H1 (cell line): ENCODE data around the gene ARHGAP26. TPM values are rescaled to one million over a fixed set of nuclear protein-coding genes. Genes with fewer than 3 reads are reported as not detected.

Experiments used
- CTCF ChIA-PET: fragments of 300-600 bp; sonication (Branson Sonifier 250); formaldehyde crosslinking; loops from one replicate; lab custom pipeline; 2021; ENCODE audit not compliant: partially characterized antibody; lab: Charles Lee
- POLR2A ChIA-PET: fragments of 300-600 bp; sonication (Branson Sonifier 250); formaldehyde crosslinking; loops from one replicate; lab custom pipeline; 2021; ENCODE audit warnings: inconsistent platforms; ENCODE audit not compliant: partially characterized antibody; lab: Charles Lee
- DNase-seq, 2 experiments: peaks; one replicate each; pipeline versions ENCODE4 v3.0.0 to v3.0.0-alpha.2; 2010 to 2022; ENCODE audit warnings: low spot score in 2 of 2, low read depth in 1 of 2, mixed read lengths in 1 of 2
- FAIRE-seq: peaks from 2 replicates; lab custom pipeline; 2011; peaks lifted over from hg19 to GRCh38; lab: Jason Lieb, UNC
- H2AFZ ChIP-seq: 2 replicates; pipeline ENCODE4 v1.8.1; 2012; ENCODE audit warnings: low read length, inconsistent platforms
- H2AK5ac ChIP-seq: 2 replicates; pipeline ENCODE4 v1.6.1; 2013; ENCODE audit warnings: low read depth, low read length
- H2BK120ac ChIP-seq: replicated peaks from 2 replicates; pipeline ENCODE3; 2013; ENCODE audit warnings: low read depth, low read length, inconsistent platforms
- H2BK12ac ChIP-seq: 2 replicates; pipeline ENCODE4 v1.6.1; 2013; ENCODE audit warnings: low read depth, low read length
- H2BK15ac ChIP-seq: 2 replicates; pipeline ENCODE4 v1.6.1; 2013; ENCODE audit warnings: low read length
- H2BK20ac ChIP-seq: 2 replicates; pipeline ENCODE4 v1.6.1; 2013; ENCODE audit warnings: low read length
- H2BK5ac ChIP-seq: 2 replicates; pipeline ENCODE4 v1.6.1; 2013; ENCODE audit warnings: low read depth, low read length
- H3K14ac ChIP-seq: 2 replicates; pipeline ENCODE4 v1.6.1; 2013; ENCODE audit warnings: inconsistent platforms; ENCODE audit not compliant: insufficient read length
- H3K18ac ChIP-seq: 2 replicates; pipeline ENCODE4 v1.6.1; 2013; ENCODE audit warnings: low read length; ENCODE audit errors: extremely low read depth
- H3K23ac ChIP-seq: 2 replicates; pipeline ENCODE4 v1.6.1; 2013; ENCODE audit warnings: inconsistent platforms; ENCODE audit not compliant: insufficient read length
- H3K23me2 ChIP-seq: 2 replicates; pipeline ENCODE4 v1.6.1; 2013; ENCODE audit warnings: low read depth, low read length
- H3K27ac ChIP-seq: 2 replicates; pipeline ENCODE4 v1.6.1; 2011; ENCODE audit warnings: low read depth, low read length, inconsistent platforms
- H3K27me3 ChIP-seq, 4 experiments: replicated peaks in 1 of 4; 1 replicate in 1 of 4; 2 replicates in 3 of 4; pipeline versions ENCODE4 v1.6.1 to v1.8.1; 2011 to 2013; ENCODE audit warnings: low read length in 3 of 4, mild to moderate bottlenecking in 3 of 4, inconsistent platforms in 2 of 4, mixed read lengths in 2 of 4, moderate library complexity in 1 of 4; ENCODE audit not compliant: control insufficient read depth in 3 of 4, insufficient read depth in 3 of 4; ENCODE audit errors: extremely low read depth in 1 of 4
- H3K36me3 ChIP-seq, 4 experiments: 2 replicates each; pipeline versions ENCODE4 v1.6.1 to v1.8.1; 2011 to 2013; ENCODE audit warnings: mild to moderate bottlenecking in 4 of 4, low read length in 3 of 4, moderate library complexity in 2 of 4, control low read depth in 1 of 4, inconsistent platforms in 1 of 4; ENCODE audit not compliant: insufficient read depth in 4 of 4, control insufficient read depth in 2 of 4
- H3K4ac ChIP-seq: replicated peaks from 2 replicates; pipeline ENCODE3; 2013; ENCODE audit warnings: low read length, low read depth, mixed read lengths, inconsistent platforms; ENCODE audit not compliant: insufficient read length
- H3K4me1 ChIP-seq, 4 experiments: replicated peaks in 1 of 4; 1 replicate in 1 of 4; 2 replicates in 3 of 4; pipeline versions ENCODE4 v1.6.1 to v1.8.1; 2011 to 2013; ENCODE audit warnings: low read length in 3 of 4, inconsistent platforms in 2 of 4, mixed read lengths in 1 of 4; ENCODE audit not compliant: insufficient read depth in 4 of 4, control insufficient read depth in 3 of 4
- H3K4me2 ChIP-seq, 2 experiments: 2 replicates each; pipeline versions ENCODE4 v1.6.1 to v1.8.1; 2011 to 2013; ENCODE audit warnings: low read depth in 2 of 2, low read length in 2 of 2, control low read depth in 1 of 2, inconsistent platforms in 1 of 2, mild to moderate bottlenecking in 1 of 2; ENCODE audit not compliant: insufficient read depth in 1 of 2
- H3K4me3 ChIP-seq, 4 experiments: fragments of 200-600, 300-600 bp in 1 of 4; sonication (generic), shearing (Covaris generic), sonication (Bioruptor Twin) in 1 of 4; 2 replicates each; pipeline versions ENCODE4 v1.5.1 to v1.8.1; 2011 to 2016; ENCODE audit warnings: low read length in 4 of 4, low read depth in 3 of 4, control low read depth in 2 of 4, inconsistent platforms in 2 of 4, mild to moderate bottlenecking in 2 of 4, mixed read lengths in 1 of 4, moderate library complexity in 1 of 4; ENCODE audit not compliant: insufficient read depth in 2 of 4; ENCODE audit errors: extremely low read depth in 1 of 4
- H3K56ac ChIP-seq: replicated peaks from 2 replicates; pipeline ENCODE3; 2013; ENCODE audit warnings: low read depth, mild to moderate bottlenecking, mixed read lengths, low read length, inconsistent platforms; ENCODE audit not compliant: insufficient read length
- H3K79me1 ChIP-seq: 2 replicates; pipeline ENCODE4 v1.6.1; 2013; ENCODE audit warnings: low read depth, low read length, control low read depth
- H3K79me2 ChIP-seq, 2 experiments: 2 replicates each; pipeline versions ENCODE4 v1.6.1 to v1.8.1; 2012 to 2013; ENCODE audit warnings: low read length in 2 of 2, mild to moderate bottlenecking in 2 of 2, inconsistent platforms in 1 of 2; ENCODE audit not compliant: insufficient read depth in 2 of 2, control insufficient read depth in 1 of 2
- H3K9ac ChIP-seq, 4 experiments: replicated peaks in 1 of 4; 1 replicate in 1 of 4; 2 replicates in 3 of 4; pipeline versions ENCODE4 v1.6.1 to v1.8.1; 2011 to 2013; ENCODE audit warnings: low read depth in 3 of 4, low read length in 3 of 4, control low read depth in 2 of 4, mild to moderate bottlenecking in 2 of 4, moderate library complexity in 2 of 4, inconsistent platforms in 1 of 4; ENCODE audit errors: extremely low read depth in 1 of 4
- H3K9me3 ChIP-seq, 2 experiments: 2 replicates each; pipeline versions ENCODE4 v1.6.1 to v1.8.1; 2012 to 2013; ENCODE audit warnings: mild to moderate bottlenecking in 2 of 2, moderate library complexity in 2 of 2, control low read depth in 1 of 2, inconsistent platforms in 1 of 2, low read depth in 1 of 2, low read length in 1 of 2, mixed read lengths in 1 of 2; ENCODE audit not compliant: insufficient read depth in 2 of 2
- H4K20me1 ChIP-seq, 2 experiments: replicated peaks in 1 of 2; 2 replicates each; pipeline versions ENCODE3 to v1.8.1; 2011 to 2013; ENCODE audit warnings: inconsistent platforms in 2 of 2, low read length in 2 of 2, mild to moderate bottlenecking in 1 of 2; ENCODE audit not compliant: insufficient read depth in 2 of 2, control insufficient read depth in 1 of 2
- H4K5ac ChIP-seq: 2 replicates; pipeline ENCODE4 v1.6.1; 2013; ENCODE audit warnings: low read length, low read depth, mixed read lengths, inconsistent platforms; ENCODE audit not compliant: insufficient read length
- H4K8ac ChIP-seq: 2 replicates; pipeline ENCODE4 v1.8.0; 2013; ENCODE audit warnings: mild to moderate bottlenecking, moderate library complexity, low read length, inconsistent platforms; ENCODE audit not compliant: insufficient read depth; ENCODE audit errors: extremely low read depth
- H4K91ac ChIP-seq: replicated peaks from 2 replicates; pipeline ENCODE3; 2013; ENCODE audit warnings: low read length, mixed read lengths, inconsistent platforms; ENCODE audit not compliant: insufficient read length
- CEBPB ChIP-seq: IDR thresholded peaks from 2 replicates; pipeline ENCODE4 v1.6.1; 2012; ENCODE audit warnings: low read depth, low read length
- CHD1 ChIP-seq: IDR thresholded peaks from 2 replicates; pipeline ENCODE4 v1.6.1; 2012; ENCODE audit warnings: low read depth, low read length, improper control_type of control experiment
- CTBP2 ChIP-seq: IDR thresholded peaks from 2 replicates; pipeline ENCODE4 v1.7.0; 2011; ENCODE audit warnings: borderline replicate concordance, mild to moderate bottlenecking, moderate library complexity, mixed read lengths, low read length; ENCODE audit not compliant: insufficient read depth, insufficient read length
- CTCF ChIP-seq, 3 experiments: IDR thresholded peaks; 1 replicate in 2 of 3; 2 replicates in 1 of 3; pipeline versions ENCODE4 v1.5.1 to v1.6.1; 2011; ENCODE audit warnings: low read length in 3 of 3, mild to moderate bottlenecking in 3 of 3, inconsistent platforms in 2 of 3, low read depth in 1 of 3, moderate library complexity in 1 of 3; ENCODE audit not compliant: insufficient read depth in 1 of 3; ENCODE audit errors: control extremely low read depth in 1 of 3
- GTF2F1 ChIP-seq: IDR thresholded peaks from 2 replicates; pipeline ENCODE4 v1.6.1; 2012; ENCODE audit warnings: low read depth, low read length, improper control_type of control experiment, borderline replicate concordance
- RNF2 ChIP-seq: fragments of 200-900, 300-1000 bp; sonication (generic); IDR thresholded peaks from 2 replicates; pipeline ENCODE4 v1.7.1; 2016; ENCODE audit warnings: borderline replicate concordance, low read depth, mild to moderate bottlenecking, antibody characterized with exemption, low read length; ENCODE audit not compliant: poor library complexity, severe bottlenecking; ENCODE audit errors: missing control alignments
- SAP30 ChIP-seq: fragments of 300-600 bp; sonication (generic); IDR thresholded peaks from 2 replicates; pipeline ENCODE4 v1.7.1; 2012; ENCODE audit warnings: low read length, moderate library complexity, mild to moderate bottlenecking, inconsistent platforms; ENCODE audit not compliant: insufficient read depth, insufficient replicate concordance
- TBP ChIP-seq: IDR thresholded peaks from 2 replicates; pipeline ENCODE4 v1.6.1; 2011; ENCODE audit warnings: low read depth, low read length, improper control_type of control experiment
- TEAD4 ChIP-seq: IDR thresholded peaks from 2 replicates; pipeline ENCODE4 v1.6.1; 2012; ENCODE audit warnings: low read depth, low read length, inconsistent platforms, mixed read lengths
- YY1 ChIP-seq: IDR thresholded peaks from 2 replicates; pipeline ENCODE4 v1.6.1; 2011; ENCODE audit warnings: low read depth, mild to moderate bottlenecking, low read length
- ZNF274 ChIP-seq: IDR thresholded peaks from 2 replicates; pipeline ENCODE4 v1.7.0; 2012; ENCODE audit warnings: low read length, borderline replicate concordance; ENCODE audit errors: extremely low read depth
- WGBS, 2 experiments: shearing (Covaris generic) in 1 of 2; methylation state at CpG; one replicate each; pipeline versions ENCODE4 v1.1.6 to v1.1.7; 2013 to 2015; ENCODE audit warnings: low lambda C conversion rate in 2 of 2, mixed read lengths in 2 of 2, inconsistent platforms in 1 of 2, low coverage in 1 of 2, missing lambda C conversion rate in 1 of 2; ENCODE audit not compliant: insufficient replicate concordance in 2 of 2, insufficient coverage in 1 of 2, insufficient read length in 1 of 2; ENCODE audit errors: extremely low coverage in 1 of 2, missing lambda C conversion rate in 1 of 2; 5-methylcytosine and 5-hydroxymethylcytosine counted together
- polyA plus RNA-seq, 7 experiments: library from polyadenylated mRNA; depleted of rRNA in 3 of 7; stranded (reverse) in 5 of 7; unstranded in 2 of 7; fragments of >200 nt in 5 of 7; fragments of 200-250 nt in 2 of 7; gene quantifications; 1 replicate in 5 of 7; 2 replicates in 1 of 7; 4 replicates in 1 of 7; pipeline versions ENCODE4 v1.2.1 to v1.2.3, GENCODE V29; 2011 to 2013; ENCODE audit warnings: missing spikeins in 2 of 7, mixed read lengths in 2 of 7
- total RNA-seq: library from RNA; stranded (reverse); fragmentation: NEBNext Ultra II Directional; extraction: Animal tissue kit (Norgen Biotek cat#: 25700); gene quantifications from 2 replicates; pipeline ENCODE4 v1.2.1, GENCODE V29; 2021

The ARHGAP26 gene
- total and polyA plus RNA-seq, 2 of the 8 experiments (the other 6 are each of a cell fraction or from before 2014, with no cell fraction given): 7.1 to 24.8 TPM

DNA sequence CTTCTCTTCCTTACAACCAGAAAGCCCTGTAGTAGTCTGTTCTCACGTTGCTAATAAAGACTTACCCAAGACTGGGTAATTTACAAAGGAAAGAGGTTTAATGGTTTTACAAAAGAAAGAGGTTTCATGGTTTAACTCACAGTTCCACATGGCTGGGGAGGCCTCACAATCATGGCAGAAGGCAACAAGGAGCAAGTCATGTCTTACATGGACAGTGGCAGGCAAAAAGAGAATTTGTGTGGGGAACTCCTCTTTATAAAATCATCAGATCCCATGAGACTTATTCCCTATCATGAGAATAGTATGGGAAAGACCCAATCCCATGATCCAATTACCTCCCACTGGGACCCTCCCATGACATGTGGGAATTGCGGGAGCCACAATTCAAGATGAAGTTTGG lies 468.4 kb downstream of the ARHGAP26 start:
- H3K9ac ChIP-seq: no peak overlapping the region
- H4K20me1 ChIP-seq: no peaks in the 10 kb centered on the region
- H3K79me1 ChIP-seq: no peaks in the 10 kb centered on the region
- no peak overlapping the region for H4K8ac ChIP-seq
- ChIA-PET POLR2A (no interaction called here), CTCF (interaction anchor here (1.7 kb wide), 1 partner anchor 586 kb away, joined by 4 read pairs; no protein-coding TSS in a partner anchor)
- WGBS, 2 experiments: 89% methylated on average over 2 of the region's 2 CpGs; no CpG with 5 or more reads in 1 of the 2 experiments
- no peaks in the 10 kb centered on the region for H3K23me2 ChIP-seq
- no peaks in the 10 kb centered on the region for H3K27me3 ChIP-seq
- H3K4me1 ChIP-seq: peaks cover 0 to 5% (median 0%) of the 10 kb centered on the region in 4 experiments; a peak in 1 of 7 replicates
- H3K9me3 ChIP-seq: no peaks in the 10 kb centered on the region
- no peak overlapping the region for H3K23ac ChIP-seq
- H2BK20ac ChIP-seq: no peak overlapping the region
- H3K4ac ChIP-seq: no peak overlapping the region
- H4K5ac ChIP-seq: no peak overlapping the region
- no peak overlapping the region for H2BK5ac ChIP-seq
- no peak overlapping the region for H2BK12ac ChIP-seq
- H2AFZ ChIP-seq: no peak overlapping the region
- H4K91ac ChIP-seq: no peak overlapping the region
- FAIRE-seq: no peak
- TF ChIP-seq CTBP2 (no peak), SAP30 (no peak), YY1 (no peak), RNF2 (no peak), CHD1 (no peak), ZNF274 (no peak), CTCF (IDR thresholded peaks at IDR 0.05; ENCODE audit: control extremely low read depth in 1 of 3, insufficient read depth in 1 of 3, low read depth in 1 of 3, low read length in 3 of 3) (no peak), GTF2F1 (no peak), TBP (no peak), TEAD4 (no peak), CEBPB (no peak)
- no peak overlapping the region for H3K27ac ChIP-seq
- no peak overlapping the region for H2BK15ac ChIP-seq
- no peak for DNase-seq
- no peak overlapping the region for H3K56ac ChIP-seq
- H3K36me3 ChIP-seq: no peaks in the 10 kb centered on the region
- H3K4me2 ChIP-seq: no peak overlapping the region
- no peaks in the 10 kb centered on the region for H3K79me2 ChIP-seq
- H3K18ac ChIP-seq: no peak overlapping the region
- H3K14ac ChIP-seq: no peak overlapping the region
- H2BK120ac ChIP-seq: no peak overlapping the region
- no peak overlapping the region for H2AK5ac ChIP-seq
- H3K4me3 ChIP-seq: no peak overlapping the region
